Urinary bladder (tissue), 4 donors: ENCODE results near the gene PCDHA10. TPM values are rescaled to one million over a fixed set of nuclear protein-coding genes. Genes with fewer than 3 reads are reported as not detected.
"Not testable (repeated sequence)": the region's sequence is repeated elsewhere in the genome, so short reads cannot be mapped to it uniquely, and the experiment has no call there.

Experiments used
- DNase-seq: peaks from one replicate; pipeline ENCODE4 v3.0.0-alpha.2; 2015; ENCODE audit errors: extremely low spot score
- H3K27ac ChIP-seq: one replicate; pipeline ENCODE4 v1.5.1; 2013; ENCODE audit warnings: low read depth, mild to moderate bottlenecking, moderate library complexity
- H3K36me3 ChIP-seq: one replicate; pipeline ENCODE4 v1.6.1; 2013; ENCODE audit warnings: mild to moderate bottlenecking, moderate library complexity; ENCODE audit not compliant: insufficient read depth
- H3K4me1 ChIP-seq: one replicate; pipeline ENCODE4 v1.6.1; 2013; ENCODE audit warnings: mild to moderate bottlenecking, moderate library complexity; ENCODE audit not compliant: insufficient read depth
- H3K4me3 ChIP-seq: one replicate; pipeline ENCODE4 v1.5.1; 2013; ENCODE audit warnings: low read depth, low read length
- WGBS: extraction: QIAGEN DNeasy Blood & Tissue Kit; methylation state at CpG from one replicate; pipeline ENCODE4 v1.1.7; 2013; 5-methylcytosine and 5-hydroxymethylcytosine counted together
- polyA plus RNA-seq: library from polyadenylated mRNA; stranded (reverse); fragments of 200-250 nt; gene quantifications from one replicate; pipeline ENCODE4 v1.2.3, GENCODE V29; 2013
- total RNA-seq: library from RNA; depleted of rRNA; stranded (reverse); fragments of >200 nt; gene quantifications from one replicate; pipeline ENCODE4 v1.2.3, GENCODE V29; 2014
- donor health status: healthy with polysubstance abuse.
- donor health status: healthy.

PCDHA10 gene
- total RNA-seq (1.1 TPM), polyA plus RNA-seq (0.13 TPM)

GRCh38 chr5:140855772-140856674, at the start of gene PCDHA10:
TSS of gene PCDHA10 (plus strand) at chr5:140855897. CDS start at chr5:140856049, 152 bp downstream.
- DNase-seq, result no peak
- WGBS, result 18% methylated on average over 44 of the region's 44 CpGs
- Histone ChIP-seq H3K4me3 (no peak within 1 kb of the TSS), H3K36me3 (no peaks in the 10 kb centered on the region), H3K27ac (no peak within 1 kb of the TSS), H3K4me1 (no peaks in the 10 kb centered on the region)

GRCh38 chr5:140806834-140807775, 48.6 kb upstream of the PCDHA10 start, which contains the start of gene PCDHA4:
TSS of gene PCDHA4 (plus strand) at chr5:140807068.
- DNase-seq, result no peak
- no peak within 1 kb of the TSS for H3K4me3 ChIP-seq
- H3K4me1 ChIP-seq, result no peaks in the 10 kb centered on the region
- no peak within 1 kb of the TSS for H3K27ac ChIP-seq
- 14% methylated on average over 38 of the region's 47 CpGs for WGBS
- H3K36me3 ChIP-seq, result no peaks in the 10 kb centered on the region

DNA sequence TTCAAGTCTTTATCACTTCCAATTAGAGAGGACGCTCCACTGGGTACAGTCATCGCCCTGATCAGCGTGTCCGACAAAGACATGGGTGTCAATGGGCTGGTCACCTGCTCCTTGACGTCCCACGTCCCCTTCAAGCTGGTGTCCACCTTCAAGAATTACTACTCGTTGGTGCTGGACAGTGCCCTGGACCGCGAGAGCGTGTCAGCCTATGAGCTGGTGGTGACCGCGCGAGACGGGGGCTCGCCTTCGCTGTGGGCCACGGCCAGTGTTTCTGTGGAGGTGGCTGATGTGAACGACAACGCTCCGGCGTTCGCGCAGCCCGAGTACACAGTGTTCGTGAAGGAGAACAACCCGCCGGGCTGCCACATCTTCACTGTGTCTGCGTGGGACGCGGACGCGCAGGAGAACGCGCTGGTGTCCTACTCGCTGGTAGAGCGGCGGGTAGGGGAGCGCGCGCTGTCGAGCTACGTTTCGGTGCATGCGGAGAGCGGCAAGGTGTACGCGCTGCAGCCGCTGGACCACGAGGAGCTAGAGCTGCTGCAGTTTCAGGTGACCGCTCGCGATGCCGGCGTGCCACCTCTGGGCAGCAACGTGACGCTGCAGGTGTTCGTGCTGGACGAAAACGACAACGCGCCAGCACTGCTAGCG, 47.3 kb upstream of the PCDHA10 start:
- not testable (repeated sequence) for H3K4me1 ChIP-seq, H3K36me3 ChIP-seq, H3K4me3 ChIP-seq, DNase-seq, H3K27ac ChIP-seq
- 59% methylated on average over 62 of the region's 62 CpGs for WGBS

DNA sequence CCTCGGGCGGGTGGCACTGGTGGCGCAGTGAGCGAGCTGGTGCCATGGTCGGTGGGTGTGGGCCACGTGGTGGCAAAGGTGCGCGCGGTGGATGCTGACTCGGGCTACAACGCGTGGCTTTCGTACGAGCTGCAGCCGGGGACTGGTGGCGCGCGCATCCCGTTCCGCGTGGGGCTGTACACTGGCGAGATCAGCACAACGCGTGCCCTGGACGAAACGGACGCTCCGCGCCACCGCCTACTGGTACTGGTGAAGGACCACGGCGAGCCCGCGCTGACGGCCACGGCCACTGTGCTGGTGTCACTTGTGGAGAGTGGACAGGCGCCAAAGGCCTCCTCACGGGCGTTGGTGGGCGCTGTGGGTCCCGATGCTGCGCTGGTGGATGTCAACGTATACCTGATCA, 46.8 kb upstream of the PCDHA10 start:
- Histone ChIP-seq H3K36me3 (no peaks in the 10 kb centered on the region), H3K27ac (no peak overlapping the region), H3K4me1 (no peaks in the 10 kb centered on the region), H3K4me3 (no peak overlapping the region)
- no peak for DNase-seq
- WGBS, result 65% methylated on average over 43 of the region's 43 CpGs

GRCh38 chr5:140821375-140822280, 34.1 kb upstream of the PCDHA10 start, which contains the start of gene PCDHA5:
TSS of gene PCDHA5 (plus strand) at chr5:140821613.
- no peaks in the 10 kb centered on the region for H3K4me1 ChIP-seq
- 28% methylated on average over 39 of the region's 39 CpGs for WGBS
- H3K36me3 ChIP-seq, result no peaks in the 10 kb centered on the region
- no peak within 1 kb of the TSS for H3K4me3 ChIP-seq
- no peak for DNase-seq
- H3K27ac ChIP-seq, result no peak within 1 kb of the TSS

- 26% methylated on average over 6 of the region's 6 CpGs for WGBS
- Histone ChIP-seq H3K27ac (no peak overlapping the region), H3K36me3 (no peaks in the 10 kb centered on the region), H3K4me3 (no peak overlapping the region), H3K4me1 (no peaks in the 10 kb centered on the region)
- no peak for DNase-seq
These were observed 33.4 kb upstream of the PCDHA10 start for GRCh38 chr5:140822281-140822629.

DNA sequence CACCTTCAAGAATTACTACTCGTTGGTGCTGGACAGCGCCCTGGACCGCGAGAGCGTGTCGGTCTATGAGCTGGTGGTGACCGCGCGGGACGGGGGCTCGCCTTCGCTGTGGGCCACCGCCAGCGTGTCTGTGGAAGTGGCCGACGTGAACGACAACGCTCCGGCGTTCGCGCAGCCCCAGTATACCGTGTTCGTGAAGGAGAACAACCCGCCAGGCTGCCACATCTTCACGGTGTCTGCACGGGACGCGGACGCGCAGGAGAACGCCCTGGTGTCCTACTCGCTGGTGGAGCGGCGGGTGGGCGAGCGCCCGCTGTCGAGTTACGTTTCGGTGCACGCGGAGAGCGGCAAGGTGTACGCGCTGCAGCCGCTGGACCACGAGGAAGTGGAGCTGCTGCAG, 32.7 kb upstream of the PCDHA10 start:
- not testable (repeated sequence) for H3K4me1 ChIP-seq, H3K36me3 ChIP-seq, H3K27ac ChIP-seq, H3K4me3 ChIP-seq, DNase-seq
- 51% methylated on average over 48 of the region's 48 CpGs for WGBS

GRCh38 chr5:140823475-140823874, 32.2 kb upstream of the PCDHA10 start:
- 50% methylated on average over 38 of the region's 38 CpGs for WGBS
- no peak for DNase-seq

GRCh38 chr5:140827704-140828361, 27.9 kb upstream of the PCDHA10 start, which contains the start of gene PCDHA6:
TSS of gene PCDHA6 (plus strand) at chr5:140827960. CDS start at chr5:140828092, 132 bp downstream.
- Histone ChIP-seq H3K4me1 (no peaks in the 10 kb centered on the region), H3K27ac (no peak within 1 kb of the TSS), H3K4me3 (no peak within 1 kb of the TSS), H3K36me3 (no peaks in the 10 kb centered on the region)
- DNase-seq, result no peak
- WGBS, result 14% methylated on average over 27 of the region's 27 CpGs

More at GRCh38 chr5:140823475-140823874, 32.2 kb upstream of the PCDHA10 start:
- Histone ChIP-seq H3K4me1 (no peaks in the 10 kb centered on the region), H3K36me3 (no peaks in the 10 kb centered on the region), H3K27ac (no peak overlapping the region), H3K4me3 (no peak overlapping the region)

DNA sequence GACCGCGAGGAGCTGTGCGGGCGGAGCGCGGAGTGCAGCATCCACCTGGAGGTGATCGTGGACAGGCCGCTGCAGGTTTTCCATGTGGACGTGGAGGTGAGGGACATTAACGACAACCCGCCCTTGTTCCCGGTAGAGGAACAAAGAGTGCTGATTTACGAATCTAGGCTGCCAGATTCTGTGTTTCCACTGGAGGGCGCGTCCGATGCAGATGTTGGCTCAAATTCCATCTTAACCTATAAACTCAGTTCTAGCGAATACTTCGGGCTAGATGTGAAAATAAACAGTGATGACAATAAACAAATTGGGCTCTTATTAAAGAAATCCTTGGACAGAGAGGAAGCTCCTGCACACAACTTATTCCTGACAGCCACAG, 27.3 kb upstream of the PCDHA10 start:
- no peak for DNase-seq
- Histone ChIP-seq H3K4me1 (no peaks in the 10 kb centered on the region), H3K36me3 (no peaks in the 10 kb centered on the region), H3K4me3 (no peak overlapping the region), H3K27ac (no peak overlapping the region)
- WGBS, result 18% methylated on average over 18 of the region's 18 CpGs

DNA sequence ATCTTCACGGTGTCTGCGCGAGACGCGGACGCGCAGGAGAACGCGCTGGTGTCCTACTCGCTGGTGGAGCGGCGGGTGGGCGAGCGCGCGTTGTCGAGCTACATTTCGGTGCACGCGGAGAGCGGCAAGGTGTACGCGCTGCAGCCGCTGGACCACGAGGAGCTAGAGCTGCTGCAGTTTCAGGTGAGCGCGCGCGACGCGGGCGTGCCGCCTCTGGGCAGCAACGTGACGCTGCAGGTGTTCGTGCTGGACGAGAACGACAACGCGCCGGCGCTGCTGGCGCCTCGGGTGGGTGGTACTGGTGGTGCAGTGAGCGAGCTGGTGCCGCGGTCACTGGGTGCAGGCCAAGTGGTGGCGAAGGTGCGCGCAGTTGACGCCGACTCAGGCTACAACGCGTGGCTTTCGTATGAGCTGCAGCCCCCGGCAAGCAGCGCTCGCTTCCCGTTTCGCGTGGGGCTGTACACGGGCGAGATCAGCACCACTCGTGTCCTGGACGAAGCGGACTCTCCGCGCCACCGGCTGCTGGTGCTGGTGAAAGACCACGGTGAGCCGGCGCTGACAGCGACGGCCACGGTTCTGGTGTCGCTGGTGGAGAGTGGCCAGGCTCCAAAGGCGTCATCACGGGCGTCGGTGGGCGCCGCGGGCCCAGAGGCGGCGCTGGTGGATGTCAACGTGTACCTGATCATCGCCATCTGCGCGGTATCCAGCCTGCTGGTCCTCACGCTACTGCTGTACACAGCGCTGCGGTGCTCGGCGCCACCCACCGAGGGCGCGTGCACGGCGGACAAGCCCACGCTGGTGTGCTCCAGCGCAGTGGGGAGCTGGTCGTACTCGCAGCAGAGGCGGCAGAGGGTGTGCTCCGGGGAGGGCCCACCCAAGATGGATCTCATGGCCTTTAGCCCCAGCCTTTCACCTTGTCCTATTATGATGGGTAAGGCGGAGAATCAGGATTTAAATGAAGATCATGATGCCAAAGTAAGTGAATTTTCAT, 25.9 kb upstream of the PCDHA10 start:
- H3K4me3 ChIP-seq, DNase-seq, H3K27ac ChIP-seq, H3K36me3 ChIP-seq, H3K4me1 ChIP-seq: not testable (repeated sequence)
- WGBS, result 43% methylated on average over 106 of the region's 106 CpGs
